ENCODE data around the gene C16orf74. TPM values are rescaled to one million over a fixed set of nuclear protein-coding genes. Genes with fewer than 3 reads are reported as not detected.

C16orf74 gene
- polyA plus RNA-seq, 1 donor from 2014 or later: 39.7 TPM

DNA sequence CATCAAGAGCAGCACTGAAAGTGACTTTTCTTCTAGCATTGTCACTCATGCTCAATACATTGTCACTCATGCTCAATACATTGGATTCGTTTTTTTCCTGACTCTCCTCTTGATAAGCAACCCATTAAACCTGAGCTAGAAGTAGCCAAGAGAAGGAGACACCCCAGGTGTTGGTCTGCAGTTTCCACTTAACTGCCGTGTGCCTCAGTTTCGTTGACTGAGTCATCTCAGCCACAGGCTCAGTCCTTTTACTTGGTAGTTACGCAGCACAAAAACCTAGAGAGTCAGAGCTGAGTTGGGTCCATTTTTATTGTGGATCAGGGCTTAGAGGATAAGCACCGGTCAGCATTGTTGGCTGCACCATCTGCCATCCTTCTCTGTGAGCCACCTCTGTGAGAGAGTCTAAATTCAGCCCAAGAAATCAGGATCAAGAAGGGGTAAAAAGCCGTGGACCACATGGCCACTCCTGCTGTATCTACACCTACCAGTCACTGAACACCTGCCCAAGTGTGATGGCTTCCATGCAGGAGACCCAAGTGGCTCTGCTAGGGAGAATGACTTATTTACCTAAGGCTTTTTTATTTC lies 73.4 kb downstream of the C16orf74 start:
- peaks cover 2% of the 10 kb centered on the region for H3K36me3 Mint-ChIP-seq
- H3K27me3 Mint-ChIP-seq: no peaks in the 10 kb centered on the region
- peak overlapping the region in 1 of 4 donors; percentile 9 for H3K4me3 Mint-ChIP-seq
- H3K27ac Mint-ChIP-seq: no peak overlapping the region
- peaks cover 7 to 15% (median 15%) of the 10 kb centered on the region in 3 donors for H3K4me1 Mint-ChIP-seq
- H3K9me3 Mint-ChIP-seq: no peaks in the 10 kb centered on the region

DNA sequence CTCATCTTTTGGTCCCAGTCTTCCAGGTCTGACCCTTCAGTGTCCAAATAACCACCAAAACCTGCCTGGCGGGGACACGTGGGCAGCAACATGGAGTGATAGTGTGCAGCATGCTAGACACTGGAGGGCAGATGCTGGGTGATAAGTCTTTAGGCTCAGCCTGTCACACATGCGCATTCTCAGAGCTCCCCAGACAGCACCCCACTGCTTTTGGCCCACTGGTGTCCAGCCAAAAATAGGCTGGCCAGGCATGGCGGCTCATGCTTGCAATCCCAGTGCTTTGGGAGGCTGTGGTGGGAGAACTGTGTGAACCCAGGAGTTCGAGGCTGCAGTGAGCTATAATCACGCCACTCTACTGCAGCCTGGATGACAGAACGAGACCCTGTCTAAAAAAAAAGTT lies 74.4 kb downstream of the C16orf74 start:
- peak overlapping the region in 1 of 4 donors; percentile 30 for H3K4me3 Mint-ChIP-seq
- peaks cover 2% of the 10 kb centered on the region for H3K36me3 Mint-ChIP-seq
- no peaks in the 10 kb centered on the region for H3K27me3 Mint-ChIP-seq
- H3K27ac Mint-ChIP-seq: peak overlapping the region in 1 of 3 donors; percentile 64
- peaks cover 7 to 15% (median 15%) of the 10 kb centered on the region in 3 donors for H3K4me1 Mint-ChIP-seq
- no peaks in the 10 kb centered on the region for H3K9me3 Mint-ChIP-seq

DNA sequence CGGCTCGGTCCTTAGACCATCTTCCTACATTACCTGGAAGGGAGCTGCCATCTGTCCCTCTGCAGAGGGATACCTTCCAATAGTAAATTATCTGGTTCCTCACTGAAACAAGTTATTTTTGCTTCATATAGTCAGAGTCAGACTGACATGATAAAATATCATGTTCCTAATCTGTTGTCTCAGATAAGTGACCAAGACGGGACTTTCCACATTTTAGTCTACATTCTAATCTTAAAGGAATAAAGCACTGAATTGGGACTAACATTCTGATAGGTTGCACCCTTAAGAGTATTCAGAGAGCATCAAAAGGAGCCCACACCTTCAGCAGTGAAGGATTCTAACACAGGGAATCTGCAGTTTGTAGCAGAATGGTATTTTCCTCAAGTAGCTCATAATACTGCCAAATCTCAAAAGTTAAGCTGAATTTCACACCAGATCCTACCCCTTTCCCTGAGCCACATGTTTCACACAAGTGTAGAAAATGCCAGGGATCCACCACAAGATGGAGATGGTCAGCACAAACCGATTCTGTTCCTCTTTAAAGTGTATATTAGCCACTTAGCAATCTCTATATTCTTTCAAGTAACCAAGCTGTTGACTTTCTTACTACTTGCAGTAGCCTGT lies 75.5 kb downstream of the C16orf74 start:
- Mint-ChIP-seq H3K27me3 (no peaks in the 10 kb centered on the region), H3K9me3 (no peaks in the 10 kb centered on the region), H3K36me3 (peaks cover 2% of the 10 kb centered on the region), H3K27ac (no peak overlapping the region), H3K4me3 (no peak overlapping the region), H3K4me1 (peaks cover 3 to 8% (median 7%) of the 10 kb centered on the region in 3 donors)

DNA sequence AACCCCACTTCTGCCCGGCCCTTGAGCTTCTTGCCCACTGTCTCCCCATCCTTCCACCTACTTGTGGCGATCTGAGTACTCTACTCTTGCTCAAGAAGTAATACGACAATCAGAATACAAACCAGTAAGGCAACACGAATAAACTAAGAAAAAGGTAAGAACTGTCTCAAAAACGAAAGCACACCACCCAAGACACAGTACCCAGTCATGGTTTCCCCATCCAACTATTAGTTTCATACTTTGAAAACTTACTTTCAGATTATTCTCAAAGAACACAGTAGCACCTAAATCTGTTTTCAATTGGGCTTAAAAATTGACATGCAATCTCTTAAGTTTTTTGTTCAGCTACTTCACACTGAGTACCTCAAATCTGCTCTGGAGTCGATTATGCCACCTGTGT lies 76.1 kb downstream of the C16orf74 start:
- H3K4me1 Mint-ChIP-seq: peaks cover 0 to 4% (median 4%) of the 10 kb centered on the region in 3 donors
- H3K36me3 Mint-ChIP-seq: peaks cover 4% of the 10 kb centered on the region
- H3K4me3 Mint-ChIP-seq: peak overlapping the region in 2 of 4 donors; percentile 22 to 76
- H3K9me3 Mint-ChIP-seq: no peaks in the 10 kb centered on the region
- no peak overlapping the region for H3K27ac Mint-ChIP-seq
- no peaks in the 10 kb centered on the region for H3K27me3 Mint-ChIP-seq

DNA sequence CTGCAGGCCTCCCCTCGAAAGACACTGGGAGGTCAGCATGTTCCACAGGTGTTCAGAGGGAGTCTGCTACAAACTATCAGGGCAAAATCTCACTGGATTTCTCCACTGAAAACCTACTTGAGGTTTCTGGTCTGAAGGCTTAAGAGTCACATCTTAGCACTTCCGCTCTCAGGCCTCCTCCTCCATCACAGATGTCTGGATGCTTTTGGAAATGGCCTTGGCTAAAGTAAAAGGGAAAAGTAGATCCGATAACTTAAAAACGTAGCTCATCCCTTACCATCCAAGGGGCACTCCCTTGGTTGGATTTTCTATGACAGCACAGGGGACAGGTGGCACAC lies 76.5 kb downstream of the C16orf74 start:
- Mint-ChIP-seq H3K9me3 (no peaks in the 10 kb centered on the region), H3K27ac (no peak overlapping the region), H3K4me3 (no peak overlapping the region), H3K27me3 (no peaks in the 10 kb centered on the region), H3K36me3 (peaks cover 4% of the 10 kb centered on the region), H3K4me1 (peaks cover 0 to 4% (median 3%) of the 10 kb centered on the region in 3 donors)

DNA sequence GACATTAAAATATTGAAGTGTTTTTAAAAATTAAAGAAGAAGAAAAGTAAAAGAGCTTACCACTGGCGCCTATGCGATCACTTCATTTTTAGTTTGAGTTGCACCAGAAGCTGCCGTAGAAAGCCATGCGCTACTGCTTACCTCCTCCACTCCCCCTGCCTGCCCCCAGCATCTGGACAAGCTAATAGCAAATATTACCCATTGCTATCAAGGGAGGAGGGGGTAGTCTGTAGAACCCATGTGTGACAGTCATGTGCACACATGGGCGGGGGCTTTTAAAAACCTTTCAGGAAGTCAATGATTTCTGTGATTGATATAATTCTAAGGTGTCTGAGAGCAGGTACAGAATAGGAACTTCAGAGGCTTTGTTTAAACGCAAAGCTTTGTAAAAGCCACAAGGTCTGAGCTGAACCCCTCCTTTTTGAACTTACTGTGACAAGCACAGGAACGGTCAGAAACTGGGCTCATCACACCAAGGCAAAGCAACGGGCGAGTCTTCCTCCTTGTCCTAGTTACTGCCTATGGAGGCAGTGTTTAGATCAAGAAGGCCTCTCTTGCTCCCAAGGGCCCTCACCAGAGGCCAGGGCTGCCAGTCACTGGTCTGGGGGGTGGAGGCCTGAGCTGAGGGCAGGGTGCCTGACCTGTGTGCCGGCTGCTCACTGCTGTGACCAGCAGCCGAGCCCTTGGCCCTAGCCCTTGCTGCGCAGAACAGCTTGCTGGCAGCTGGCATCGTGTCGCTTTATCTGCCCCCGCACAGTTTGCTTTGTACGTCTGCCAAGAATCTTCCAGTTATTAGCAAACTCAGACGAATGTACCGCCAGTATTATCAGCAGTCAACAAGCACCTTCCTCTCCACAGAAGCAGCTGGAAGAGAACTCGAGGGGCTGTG lies 77.1 kb downstream of the C16orf74 start:
- Mint-ChIP-seq H3K4me1 (peaks cover 0 to 4% (median 3%) of the 10 kb centered on the region in 3 donors), H3K27me3 (no peaks in the 10 kb centered on the region), H3K36me3 (peaks cover 4% of the 10 kb centered on the region), H3K27ac (no peak overlapping the region), H3K9me3 (no peaks in the 10 kb centered on the region), H3K4me3 (no peak overlapping the region)

- Mint-ChIP-seq H3K27ac (peak overlapping the region in 1 of 3 donors; percentile 31), H3K36me3 (peaks cover 4% of the 10 kb centered on the region)
These were observed 80.1 kb downstream of the C16orf74 start for GRCh38 chr16:85670840-85671239.

DNA sequence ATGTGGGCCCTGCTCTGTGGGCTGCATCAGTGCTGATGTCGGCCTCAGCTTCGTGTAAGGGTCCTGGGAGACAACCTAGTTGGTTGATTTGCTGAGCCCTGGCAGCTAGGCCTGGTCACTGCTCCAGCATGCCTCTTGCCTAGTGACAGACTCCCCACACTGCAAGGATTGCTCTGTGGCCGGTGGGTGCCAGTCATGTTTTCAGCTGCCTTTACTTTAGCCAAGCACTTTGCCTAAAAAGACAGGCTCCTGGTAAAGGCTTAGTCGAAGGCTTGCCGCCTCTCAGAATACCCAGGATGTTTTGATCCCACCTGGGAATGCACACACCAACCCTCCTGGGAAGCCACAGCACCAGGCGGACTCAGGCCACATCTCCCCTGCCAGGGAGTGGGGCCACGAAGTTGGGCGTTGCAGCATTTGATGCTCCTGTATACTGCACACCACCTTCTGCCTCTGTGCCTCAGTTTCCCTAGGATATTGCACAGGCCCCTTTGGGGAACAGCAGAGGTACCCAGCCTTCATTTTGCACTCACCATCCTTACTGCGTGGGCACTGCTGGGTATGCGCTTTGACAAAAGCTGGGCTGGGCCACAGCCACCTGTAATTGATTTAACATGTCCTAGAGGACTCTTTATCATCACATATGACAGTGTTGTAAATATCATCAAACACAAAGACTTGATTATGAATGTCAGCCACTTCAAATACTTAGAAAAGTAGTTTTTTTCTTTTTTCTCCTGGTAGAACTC lies 82.0 kb downstream of the C16orf74 start:
- no peaks in the 10 kb centered on the region for H3K9me3 Mint-ChIP-seq
- no peak overlapping the region for H3K4me3 Mint-ChIP-seq
- no peaks in the 10 kb centered on the region for H3K27me3 Mint-ChIP-seq
- H3K27ac Mint-ChIP-seq: peak overlapping the region in 1 of 3 donors; percentile 32
- peaks cover 9% of the 10 kb centered on the region for H3K36me3 Mint-ChIP-seq
- no peaks in the 10 kb centered on the region for H3K4me1 Mint-ChIP-seq

More at GRCh38 chr16:85670840-85671239, 80.1 kb downstream of the C16orf74 start:
- peaks cover 0 to 4% (median 3%) of the 10 kb centered on the region in 3 donors for H3K4me1 Mint-ChIP-seq
- H3K9me3 Mint-ChIP-seq: no peaks in the 10 kb centered on the region
- H3K4me3 Mint-ChIP-seq: peak overlapping the region in 1 of 4 donors; percentile 73
- no peaks in the 10 kb centered on the region for H3K27me3 Mint-ChIP-seq

DNA sequence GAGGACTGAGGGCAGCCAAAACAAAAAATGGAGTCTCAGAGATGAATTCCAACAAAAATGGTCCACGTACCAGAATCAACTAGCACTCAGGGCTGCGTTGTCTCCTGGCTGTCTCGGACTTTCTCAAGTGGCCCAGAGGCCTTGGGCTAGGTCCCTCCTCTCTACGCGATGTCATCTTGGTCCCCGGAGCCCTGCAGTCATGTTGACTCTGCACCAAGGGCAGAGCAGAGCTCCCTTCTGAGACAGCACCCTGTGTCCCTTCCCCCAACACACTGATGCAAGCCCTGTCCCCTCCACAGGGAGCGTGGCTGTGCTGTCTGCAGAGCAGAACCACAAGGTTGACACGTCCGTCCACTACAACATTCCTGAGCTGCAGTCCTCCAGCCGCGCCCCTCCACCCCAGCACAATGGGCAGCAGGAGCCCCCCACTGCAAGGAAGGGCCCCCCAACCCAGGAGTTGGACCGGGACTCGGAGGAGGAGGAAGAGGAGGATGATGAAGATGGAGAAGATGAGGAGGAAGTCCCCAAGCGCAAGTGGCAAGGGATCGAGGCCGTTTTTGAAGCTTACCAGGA lies 83.0 kb downstream of the C16orf74 start:
- no peak overlapping the region for H3K27ac Mint-ChIP-seq
- H3K9me3 Mint-ChIP-seq: no peaks in the 10 kb centered on the region
- no peaks in the 10 kb centered on the region for H3K27me3 Mint-ChIP-seq
- H3K4me1 Mint-ChIP-seq: no peaks in the 10 kb centered on the region
- no peak overlapping the region for H3K4me3 Mint-ChIP-seq
- peaks cover 9% of the 10 kb centered on the region for H3K36me3 Mint-ChIP-seq

DNA sequence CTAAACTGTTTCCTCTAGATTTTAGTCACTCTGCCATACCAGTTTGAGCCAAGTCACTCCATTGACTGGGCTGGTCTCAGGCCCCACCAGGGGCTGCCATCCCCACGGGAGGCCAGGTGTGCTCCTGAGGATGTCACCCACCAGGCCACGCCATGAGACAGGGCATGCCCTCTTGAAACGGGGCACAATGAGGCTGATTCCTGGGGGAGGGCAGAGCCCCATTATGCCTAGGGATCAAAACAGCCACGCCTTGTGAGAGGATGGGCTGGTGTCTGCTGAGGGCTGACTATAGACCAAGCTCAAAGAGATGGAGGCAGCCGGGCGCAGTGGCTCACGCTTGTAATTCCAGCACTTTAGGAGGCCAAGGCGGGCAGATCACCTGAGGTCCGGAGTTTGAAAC lies 83.6 kb downstream of the C16orf74 start:
- no peaks in the 10 kb centered on the region for H3K27me3 Mint-ChIP-seq
- no peak overlapping the region for H3K27ac Mint-ChIP-seq
- H3K4me1 Mint-ChIP-seq: no peaks in the 10 kb centered on the region
- H3K36me3 Mint-ChIP-seq: peaks cover 9% of the 10 kb centered on the region
- no peaks in the 10 kb centered on the region for H3K9me3 Mint-ChIP-seq
- no peak overlapping the region for H3K4me3 Mint-ChIP-seq

- peaks cover 9% of the 10 kb centered on the region for H3K36me3 Mint-ChIP-seq
- H3K27ac Mint-ChIP-seq: peak overlapping the region in 1 of 3 donors; percentile 51
These were observed 85.0 kb downstream of the C16orf74 start for GRCh38 chr16:85665929-85666328.

DNA sequence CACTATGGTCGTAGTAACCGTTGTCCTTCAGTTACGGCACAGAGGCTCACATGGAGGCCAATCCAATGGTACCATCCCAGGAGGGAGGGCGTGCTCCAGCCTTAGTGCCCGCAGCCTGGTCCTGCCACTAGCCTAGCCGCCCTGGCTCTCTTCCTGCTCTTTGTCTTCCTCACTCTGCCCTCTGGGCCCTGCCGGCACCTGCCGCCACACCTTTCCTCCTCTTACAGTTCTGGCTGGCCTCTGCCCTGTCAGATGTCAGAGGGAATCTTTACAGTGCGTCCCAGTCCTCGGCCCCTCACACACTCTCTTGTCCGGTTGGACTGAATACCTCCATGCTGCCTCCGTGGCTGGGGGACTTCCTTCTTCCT lies 85.5 kb downstream of the C16orf74 start:
- Mint-ChIP-seq H3K27ac (peak overlapping the region in 1 of 3 donors; percentile 51), H3K4me3 (no peak overlapping the region), H3K36me3 (peaks cover 7% of the 10 kb centered on the region), H3K9me3 (no peaks in the 10 kb centered on the region), H3K27me3 (no peaks in the 10 kb centered on the region), H3K4me1 (no peaks in the 10 kb centered on the region)

More at GRCh38 chr16:85665929-85666328, 85.0 kb downstream of the C16orf74 start:
- Mint-ChIP-seq H3K27me3 (no peaks in the 10 kb centered on the region), H3K9me3 (no peaks in the 10 kb centered on the region), H3K4me1 (no peaks in the 10 kb centered on the region), H3K4me3 (no peak overlapping the region)

GRCh38 chr16:85664580-85665372 lies 86.1 kb downstream of the C16orf74 start:
- Mint-ChIP-seq H3K4me1 (peaks cover 0 to 2% (median 1%) of the 10 kb centered on the region in 3 donors), H3K4me3 (no peak overlapping the region), H3K27me3 (no peaks in the 10 kb centered on the region), H3K9me3 (no peaks in the 10 kb centered on the region), H3K36me3 (peaks cover 5% of the 10 kb centered on the region), H3K27ac (no peak overlapping the region)

GRCh38 chr16:85663891-85664321 lies 87.0 kb downstream of the C16orf74 start:
- H3K36me3 Mint-ChIP-seq: peaks cover 5% of the 10 kb centered on the region
- H3K9me3 Mint-ChIP-seq: no peaks in the 10 kb centered on the region
- H3K27me3 Mint-ChIP-seq: no peaks in the 10 kb centered on the region
- peaks cover 0 to 5% (median 3%) of the 10 kb centered on the region in 3 donors for H3K4me1 Mint-ChIP-seq
- H3K4me3 Mint-ChIP-seq: no peak overlapping the region
- no peak overlapping the region for H3K27ac Mint-ChIP-seq
